Activated T-cell treated with anti-CD3 and anti-CD28 coated beads, Interleukin-2, amount 50 U/mL, for 72 hours (primary cell): ENCODE measurements around the gene TICAM2. TPM values are rescaled to one million over a fixed set of nuclear protein-coding genes. Genes with fewer than 3 reads are reported as not detected.
A peak's percentile ranks its signal among the peaks of the same experiment; 100 is the strongest.
"Not testable (repeated sequence)": the region's sequence is repeated elsewhere in the genome, so short reads cannot be mapped to it uniquely, and the experiment has no call there.

Experiments
- ATAC-seq, 2 donors: fragments of 150-1000 bp; cut with Tn5 transposase; replicated peaks in 1 of 2; 2 replicates each; pipeline ENCODE4 v1.10.0; 2021; ENCODE audit warnings: moderate library complexity in 2 of 2, mild to moderate bottlenecking in 1 of 2
- DNase-seq, 2 donors: peaks; one replicate each; pipeline ENCODE4 v3.0.0; 2021 to 2022; ENCODE audit warnings: mixed read lengths in 1 of 2
- H3K27ac Mint-ChIP-seq: one replicate; pipeline ENCODE4 v1.8.0; 2022; ENCODE audit warnings: mild to moderate bottlenecking, moderate library complexity, mixed read lengths
- H3K27me3 Mint-ChIP-seq: one replicate; pipeline ENCODE4 v1.8.0; 2022; ENCODE audit warnings: low read depth, mixed read lengths
- H3K36me3 Mint-ChIP-seq, 2 donors: one replicate each; pipeline ENCODE4 v1.8.0; 2022; ENCODE audit warnings: mixed read lengths in 2 of 2, mild to moderate bottlenecking in 1 of 2; ENCODE audit not compliant: insufficient read depth in 2 of 2
- H3K4me1 Mint-ChIP-seq: one replicate; pipeline ENCODE4 v1.8.0; 2022; ENCODE audit warnings: low read depth, mixed read lengths
- H3K4me3 Mint-ChIP-seq, 2 donors: one replicate each; pipeline ENCODE4 v1.8.0; 2022; ENCODE audit warnings: mild to moderate bottlenecking in 2 of 2, mixed read lengths in 2 of 2, moderate library complexity in 2 of 2
- H3K9me3 Mint-ChIP-seq, 2 donors: one replicate each; pipeline ENCODE4 v1.8.0; 2022; ENCODE audit warnings: mixed read lengths in 2 of 2
- total RNA-seq, 2 donors: library from RNA; stranded (reverse); gene quantifications; one replicate each; pipeline ENCODE4 v1.2.3, GENCODE V29; 2022

The TICAM2 gene, protein sequence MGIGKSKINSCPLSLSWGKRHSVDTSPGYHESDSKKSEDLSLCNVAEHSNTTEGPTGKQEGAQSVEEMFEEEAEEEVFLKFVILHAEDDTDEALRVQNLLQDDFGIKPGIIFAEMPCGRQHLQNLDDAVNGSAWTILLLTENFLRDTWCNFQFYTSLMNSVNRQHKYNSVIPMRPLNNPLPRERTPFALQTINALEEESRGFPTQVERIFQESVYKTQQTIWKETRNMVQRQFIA
- total RNA-seq = 1 to 10 TPM in 1 of 2 donors, under 1 TPM in 1; 0.77 to 2.1 TPM

DNA sequence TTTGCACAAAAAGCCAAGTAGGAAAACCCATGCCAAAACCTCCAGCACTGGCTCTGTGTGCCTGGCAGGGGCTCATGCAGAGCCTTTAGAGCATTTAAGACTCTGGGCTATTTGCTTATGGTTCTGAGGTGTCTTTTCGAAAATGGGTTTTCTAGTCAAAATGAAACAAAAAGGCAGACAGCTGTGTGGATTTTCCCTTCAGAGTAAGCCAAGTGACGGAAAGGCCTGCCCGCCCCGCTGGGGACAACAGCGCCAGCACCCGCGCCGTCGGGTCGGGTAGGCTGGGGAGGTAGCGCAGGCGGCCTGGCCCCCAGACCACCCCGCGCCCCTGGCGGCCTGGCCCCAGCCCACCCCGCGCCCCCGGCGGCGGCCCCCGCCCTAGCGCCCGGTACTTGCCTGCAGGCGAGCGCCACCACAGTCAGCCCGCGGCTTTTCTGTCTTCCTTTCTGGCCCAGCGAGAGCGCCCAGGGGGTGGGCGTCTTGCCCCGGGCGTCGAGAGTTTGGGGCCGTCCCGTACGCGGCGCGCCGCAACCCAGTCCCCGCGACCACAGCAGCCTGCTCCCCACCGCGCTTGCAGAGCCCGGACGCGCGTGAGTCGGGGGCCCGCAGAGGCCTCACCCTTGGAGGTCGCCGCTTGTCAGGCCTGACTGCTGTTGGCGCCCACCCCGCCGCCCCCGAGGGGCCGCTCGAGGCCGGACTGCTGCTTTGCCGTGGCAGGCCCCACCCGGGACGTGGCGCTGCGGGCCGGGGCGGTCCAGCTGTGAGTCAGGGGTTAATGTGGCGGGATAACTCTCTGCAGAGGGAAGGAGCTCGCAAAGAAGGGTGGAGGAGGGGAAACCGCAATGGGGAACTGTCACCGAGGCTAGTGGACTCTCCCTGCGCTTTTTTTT, at the start of gene TICAM2:
TICAM2 (minus strand) TSS at position 779 of the 890 bp plus-strand sequence. CDS start 21,223 bp downstream, outside the sequence.
- Mint-ChIP-seq H3K4me1 (peaks cover 31% of the 10 kb centered on the region), H3K4me3 (peak within 1 kb of the TSS; percentile 80 to 81), H3K9me3 (no peaks in the 10 kb centered on the region), H3K36me3 (peaks cover 2 to 5% of the 10 kb centered on the region in 2 donors), H3K27ac (no peak within 1 kb of the TSS), H3K27me3 (peaks cover 15% of the 10 kb centered on the region)
- DNase-seq = peak; percentile 76
- ATAC-seq = peak; percentile 90 to 92

DNA sequence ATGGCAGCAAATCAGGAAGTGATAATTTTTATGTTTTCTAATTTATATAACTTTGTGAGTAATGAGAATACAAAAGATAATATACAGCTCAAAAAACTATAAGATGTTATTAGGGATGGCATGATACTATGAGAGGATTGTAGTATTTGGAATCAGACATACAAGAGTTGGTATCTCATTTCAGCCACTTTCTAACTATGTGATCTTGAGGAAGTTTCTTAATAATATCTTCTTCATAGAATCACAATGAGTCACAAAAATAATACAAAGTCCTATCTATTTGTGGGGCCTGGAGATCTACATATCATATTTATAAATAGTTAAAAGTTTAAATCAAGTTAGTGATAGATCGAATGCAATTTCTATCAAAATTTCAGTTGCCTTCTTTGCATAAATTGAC, 47.3 kb upstream of the TICAM2 start:
- Mint-ChIP-seq H3K4me1 (peaks cover 5% of the 10 kb centered on the region), H3K27me3 (peaks cover 35% of the 10 kb centered on the region)

DNA sequence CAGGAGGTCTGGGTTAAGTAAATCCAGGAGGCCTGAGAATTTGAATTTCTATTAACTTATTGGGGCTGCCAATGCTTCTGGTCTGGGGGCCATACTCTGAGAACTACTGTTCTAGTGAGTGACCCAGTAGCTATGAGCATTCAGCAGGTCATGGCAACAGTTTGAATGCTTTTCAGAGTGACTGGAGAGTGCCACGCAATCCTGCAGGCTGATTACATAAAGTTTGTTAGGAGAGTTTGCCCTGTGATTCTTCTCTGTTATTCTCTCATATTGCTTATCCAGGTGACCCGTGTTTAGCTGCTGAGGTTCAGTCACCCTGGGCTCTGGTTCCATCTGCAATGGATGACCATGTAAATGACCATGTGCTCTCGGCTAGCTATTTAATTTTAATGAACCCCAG, 45.8 kb upstream of the TICAM2 start:
- Mint-ChIP-seq H3K27me3 (peaks cover 50% of the 10 kb centered on the region), H3K27ac (no peak overlapping the region), H3K4me3 (no peak overlapping the region), H3K9me3 (no peaks in the 10 kb centered on the region), H3K4me1 (peaks cover 5% of the 10 kb centered on the region), H3K36me3 (no peaks in the 10 kb centered on the region)
- DNase-seq (no peak), ATAC-seq (no peak)

More for the DNA sequence above, 47.3 kb upstream of the TICAM2 start:
- DNase-seq = no peak
- no peak for ATAC-seq
- Mint-ChIP-seq H3K9me3 (no peaks in the 10 kb centered on the region), H3K4me3 (no peak overlapping the region), H3K27ac (no peak overlapping the region), H3K36me3 (no peaks in the 10 kb centered on the region)

DNA sequence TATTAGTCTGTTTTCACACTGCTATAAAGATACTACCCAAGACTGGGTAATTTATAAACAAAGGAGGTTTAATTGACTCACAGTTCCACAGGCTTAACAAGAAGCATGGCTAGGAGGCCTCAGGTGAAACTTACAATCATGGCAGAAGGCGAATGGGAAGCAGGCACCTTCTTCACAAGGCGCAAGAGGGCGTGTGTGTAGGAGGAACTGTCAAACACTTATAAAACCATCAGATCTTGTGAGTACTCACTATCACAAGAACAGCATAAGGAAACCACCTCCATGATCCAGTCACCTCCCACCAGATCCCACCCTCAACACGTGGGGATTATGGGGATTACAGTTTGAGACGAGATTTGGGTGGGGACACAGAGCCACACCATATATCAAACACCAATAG, 43.1 kb upstream of the TICAM2 start:
- not testable (repeated sequence) for DNase-seq, H3K36me3 Mint-ChIP-seq, H3K4me3 Mint-ChIP-seq, H3K4me1 Mint-ChIP-seq, H3K27ac Mint-ChIP-seq, H3K9me3 Mint-ChIP-seq, ATAC-seq
- peaks cover 68% of the 10 kb centered on the region for H3K27me3 Mint-ChIP-seq

DNA sequence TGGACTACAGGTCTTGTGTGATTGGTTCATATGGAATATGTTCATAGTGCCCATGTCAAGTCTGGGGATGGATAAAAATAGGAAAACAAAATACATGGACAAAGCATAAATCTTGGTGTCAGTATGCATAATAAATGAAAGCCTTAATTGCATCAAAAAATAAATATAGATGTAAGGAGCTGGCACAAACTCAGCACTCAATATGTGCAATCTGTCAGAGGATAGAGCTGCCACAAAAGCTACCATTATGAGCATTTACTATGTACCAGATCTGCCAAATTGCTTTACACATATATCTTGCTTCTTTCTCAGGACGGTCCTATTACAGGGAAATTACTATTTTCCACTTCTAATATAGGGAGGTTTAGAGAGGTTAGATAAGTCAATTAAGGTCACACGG, 41.8 kb upstream of the TICAM2 start:
- Mint-ChIP-seq H3K27ac (no peak overlapping the region), H3K27me3 (peaks cover 82% of the 10 kb centered on the region), H3K36me3 (no peaks in the 10 kb centered on the region), H3K4me3 (no peak overlapping the region), H3K9me3 (no peaks in the 10 kb centered on the region), H3K4me1 (peaks cover 5% of the 10 kb centered on the region)
- ATAC-seq (no peak), DNase-seq (no peak)

DNA sequence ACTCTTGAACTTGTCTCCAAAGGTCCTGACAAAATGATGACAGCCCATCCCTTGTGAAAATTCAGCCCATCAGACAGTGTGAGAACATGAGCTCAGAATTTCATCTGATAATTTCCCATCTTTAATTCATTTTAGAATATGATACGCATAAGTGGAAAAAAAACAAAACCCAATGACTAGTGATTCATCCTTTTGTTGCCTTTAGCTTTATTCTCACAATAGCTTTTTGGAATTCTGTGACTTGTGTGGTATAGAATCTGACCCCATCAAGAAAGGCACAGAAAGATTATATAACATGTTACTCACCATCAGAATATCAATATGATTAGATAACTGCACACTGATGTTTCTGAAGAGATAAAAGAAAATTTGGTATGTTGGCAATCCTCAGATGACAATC, 39.7 kb upstream of the TICAM2 start:
- H3K4me1 Mint-ChIP-seq = peaks cover 14% of the 10 kb centered on the region
- H3K4me3 Mint-ChIP-seq = no peak overlapping the region
- no peak overlapping the region for H3K27ac Mint-ChIP-seq
- no peaks in the 10 kb centered on the region for H3K9me3 Mint-ChIP-seq
- ATAC-seq = no peak
- no peaks in the 10 kb centered on the region for H3K36me3 Mint-ChIP-seq
- peaks cover 82% of the 10 kb centered on the region for H3K27me3 Mint-ChIP-seq
- DNase-seq = no peak

DNA sequence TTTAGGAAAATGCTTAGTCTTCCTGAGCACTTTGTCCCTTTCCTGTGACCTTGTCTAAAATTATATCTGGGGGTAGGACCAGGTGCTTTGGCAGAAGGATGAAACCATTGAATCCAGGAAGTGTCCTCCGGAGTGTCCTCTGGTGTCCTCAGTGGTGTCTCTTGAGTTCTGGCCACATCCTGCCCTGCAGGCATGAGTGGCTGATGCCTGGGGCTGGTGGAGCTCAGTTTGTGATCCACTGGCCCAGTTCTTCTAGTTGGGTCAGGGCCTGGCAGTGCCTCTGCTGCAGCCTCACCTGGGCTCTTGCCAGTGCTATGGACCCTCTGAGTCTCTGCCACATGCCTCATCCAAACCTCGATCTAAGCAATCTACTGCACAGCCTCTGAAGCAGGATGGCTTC, 38.0 kb upstream of the TICAM2 start:
- no peaks in the 10 kb centered on the region for H3K9me3 Mint-ChIP-seq
- no peak overlapping the region for H3K27ac Mint-ChIP-seq
- no peak for DNase-seq
- no peak for ATAC-seq
- peaks cover 30% of the 10 kb centered on the region for H3K4me1 Mint-ChIP-seq
- H3K36me3 Mint-ChIP-seq = no peaks in the 10 kb centered on the region
- peaks cover 83% of the 10 kb centered on the region for H3K27me3 Mint-ChIP-seq
- no peak overlapping the region for H3K4me3 Mint-ChIP-seq

DNA sequence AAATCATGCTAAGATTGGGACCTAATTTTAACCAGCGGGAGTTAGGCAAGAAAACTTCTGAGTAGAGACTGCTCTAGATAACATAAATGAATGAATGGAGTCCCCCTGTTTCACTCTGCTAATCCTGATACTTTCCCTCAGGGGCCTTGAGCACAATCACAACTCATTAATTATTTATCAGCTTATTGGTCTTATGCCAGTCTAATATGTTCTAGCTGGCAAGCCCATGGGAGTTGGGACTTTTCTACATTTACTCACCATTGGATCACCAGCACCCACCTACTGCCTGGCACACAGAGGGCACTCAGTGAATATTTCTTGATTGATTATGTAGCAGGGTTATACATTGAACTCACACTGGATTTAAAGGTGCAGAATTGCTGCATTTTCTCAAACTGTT, 37.1 kb upstream of the TICAM2 start:
- ATAC-seq = no peak
- H3K9me3 Mint-ChIP-seq = no peaks in the 10 kb centered on the region
- DNase-seq = no peak
- H3K27ac Mint-ChIP-seq = no peak overlapping the region
- H3K27me3 Mint-ChIP-seq = peaks cover 74% of the 10 kb centered on the region
- H3K4me3 Mint-ChIP-seq = no peak overlapping the region
- H3K4me1 Mint-ChIP-seq = peaks cover 35% of the 10 kb centered on the region
- no peaks in the 10 kb centered on the region for H3K36me3 Mint-ChIP-seq

DNA sequence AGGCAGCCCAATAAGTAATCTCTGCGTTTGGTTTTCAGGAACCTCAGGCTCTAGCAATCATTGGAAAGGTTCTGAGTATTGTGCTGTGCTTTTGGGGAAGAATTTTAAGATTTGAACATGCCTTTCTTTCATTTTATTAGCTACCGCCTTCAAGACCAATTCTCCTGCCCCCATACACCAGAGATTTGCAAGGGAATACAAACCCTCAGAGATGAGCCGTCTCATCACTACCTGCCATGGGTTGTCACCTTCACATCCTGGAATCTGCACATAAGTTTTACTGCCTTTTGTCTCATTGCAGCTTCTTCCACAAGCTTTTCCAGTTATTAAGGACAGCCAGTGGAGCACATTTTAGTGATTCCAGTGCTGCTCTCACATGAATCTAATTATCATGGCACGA, 35.2 kb upstream of the TICAM2 start:
- DNase-seq (no peak), ATAC-seq (no peak)
- Mint-ChIP-seq H3K4me1 (peaks cover 42% of the 10 kb centered on the region), H3K27me3 (peaks cover 72% of the 10 kb centered on the region), H3K27ac (no peak overlapping the region), H3K36me3 (no peaks in the 10 kb centered on the region), H3K4me3 (peak overlapping the region in 1 of 2 donors; percentile 9), H3K9me3 (no peaks in the 10 kb centered on the region)

DNA sequence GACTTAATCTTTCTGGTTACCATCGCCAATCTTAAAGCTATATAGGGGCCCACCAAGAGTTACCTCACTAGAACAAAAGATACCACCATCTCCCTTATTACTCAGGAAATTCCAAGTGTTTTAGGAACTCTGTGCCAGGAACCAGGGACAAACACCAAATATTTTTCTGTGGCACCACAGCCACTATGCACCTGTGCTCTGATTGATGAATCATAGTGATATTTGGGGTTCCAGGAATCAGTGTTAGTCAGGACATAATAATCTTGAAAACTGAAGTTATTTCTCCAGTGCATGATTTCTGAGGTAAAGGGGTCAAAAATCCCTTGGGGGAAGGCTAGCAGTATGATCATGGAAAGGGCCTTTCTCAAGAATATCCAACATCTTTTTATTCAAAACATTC, 33.7 kb upstream of the TICAM2 start:
- peaks cover 72% of the 10 kb centered on the region for H3K27me3 Mint-ChIP-seq

DNA sequence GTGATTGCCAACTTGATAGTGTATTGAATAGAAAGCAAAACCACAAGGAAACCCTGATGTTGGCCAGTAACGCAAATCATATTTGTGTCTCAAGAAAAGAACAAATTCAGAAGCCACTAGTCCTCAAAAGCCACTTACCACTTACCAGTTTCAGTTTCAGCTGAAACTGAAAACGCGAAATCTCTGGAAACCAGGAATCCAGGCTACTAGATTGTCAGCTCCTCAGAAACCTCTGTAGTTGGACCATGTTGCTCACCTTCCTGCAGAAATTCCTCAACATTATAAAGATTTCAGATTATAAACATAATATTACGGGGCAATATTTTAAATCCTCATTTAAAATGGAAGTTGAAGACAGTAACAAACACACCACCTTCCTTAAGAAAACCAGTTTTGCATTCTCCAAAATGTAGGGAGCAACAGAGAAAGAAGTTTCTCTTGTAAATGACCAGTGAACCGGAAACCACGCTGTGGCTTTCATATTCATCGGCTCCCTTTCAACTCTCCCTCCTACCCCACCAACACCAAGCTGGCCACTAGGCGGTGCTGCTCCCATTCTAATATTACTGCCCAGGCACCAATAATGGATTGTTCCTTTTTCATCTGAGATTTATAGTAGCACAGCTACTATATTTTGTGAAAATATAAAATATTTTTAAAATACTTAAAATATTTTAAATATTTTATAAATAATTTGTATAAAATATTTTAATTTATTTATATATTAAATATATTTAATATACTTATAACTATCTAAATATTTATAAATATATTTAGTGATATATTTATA, 32.3 kb upstream of the TICAM2 start:
- peak overlapping the region; percentile 36 to 69 for H3K4me3 Mint-ChIP-seq
- DNase-seq = peak; percentile 84

More for the DNA sequence above, 33.7 kb upstream of the TICAM2 start:
- Mint-ChIP-seq H3K4me3 (no peak overlapping the region), H3K4me1 (peaks cover 42% of the 10 kb centered on the region), H3K27ac (no peak overlapping the region), H3K36me3 (no peaks in the 10 kb centered on the region), H3K9me3 (no peaks in the 10 kb centered on the region)
- ATAC-seq (no peak), DNase-seq (no peak)

DNA sequence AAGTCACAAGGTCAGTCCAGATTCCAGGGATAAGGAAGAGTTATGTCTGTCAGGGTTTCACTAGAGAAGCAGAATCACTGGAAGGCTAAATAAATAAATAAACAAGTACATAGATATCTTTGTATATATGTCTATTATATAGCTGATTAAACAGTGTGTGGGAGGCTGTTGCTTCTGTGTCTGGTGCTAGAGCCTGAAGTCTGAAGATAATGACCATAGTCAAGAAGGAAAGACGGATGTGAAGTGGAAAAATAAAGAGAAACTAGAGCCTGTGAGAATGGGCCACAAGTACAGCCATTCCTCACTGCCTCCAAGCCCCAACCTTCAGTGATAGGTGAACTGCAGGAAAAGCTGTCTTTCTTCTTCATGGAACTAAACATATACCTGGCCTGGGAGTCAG, 27.6 kb upstream of the TICAM2 start:
- no peak overlapping the region for H3K27ac Mint-ChIP-seq
- peaks cover 20% of the 10 kb centered on the region for H3K4me1 Mint-ChIP-seq
- ATAC-seq = no peak
- no peaks in the 10 kb centered on the region for H3K9me3 Mint-ChIP-seq
- no peak overlapping the region for H3K4me3 Mint-ChIP-seq
- DNase-seq = no peak
- no peaks in the 10 kb centered on the region for H3K36me3 Mint-ChIP-seq
- peaks cover 31% of the 10 kb centered on the region for H3K27me3 Mint-ChIP-seq

More for the DNA sequence above, 32.3 kb upstream of the TICAM2 start:
- peak; percentile 54 to 68 for ATAC-seq
- no peak overlapping the region for H3K27ac Mint-ChIP-seq
- no peaks in the 10 kb centered on the region for H3K9me3 Mint-ChIP-seq
- H3K4me1 Mint-ChIP-seq = peaks cover 42% of the 10 kb centered on the region
- no peaks in the 10 kb centered on the region for H3K36me3 Mint-ChIP-seq
- peaks cover 64% of the 10 kb centered on the region for H3K27me3 Mint-ChIP-seq
